Adipose tissue (tissue), 3 donors: Measurements from ENCODE around the gene TRIM27. TPM values are rescaled to one million over a fixed set of nuclear protein-coding genes. Genes with fewer than 3 reads are reported as not detected.
"Not testable (repeated sequence)": the region's sequence is repeated elsewhere in the genome, so short reads cannot be mapped to it uniquely, and the experiment has no call there.

Experiments
- H3K27ac ChIP-seq: one replicate; pipeline ENCODE4 v1.5.1; 2013; ENCODE audit warnings: low read depth, low read length
- WGBS, 3 donors: extraction: QIAGEN DNeasy Blood & Tissue Kit; methylation state at CpG; one replicate each; pipeline ENCODE4 v1.1.7; 2013; 5-methylcytosine and 5-hydroxymethylcytosine counted together
- polyA plus RNA-seq, 3 donors: library from polyadenylated mRNA; stranded (reverse); fragments of 200-250 nt; gene quantifications; one replicate each; pipeline ENCODE4 v1.2.3, GENCODE V29; 2013
- donor health status: healthy with polysubstance abuse.
- donor health status: Bipolar disorder and iron deficiency.
- donor health status: healthy.

Gene TRIM27
- polyA plus RNA-seq, 3 donors, result 25.9 to 33.3 (median 26.2) TPM

GRCh38 chr6:28872157-28872817, 51.5 kb downstream of the TRIM27 start:
- WGBS, 3 donors, result 81 to 91% (median 89%) methylated on average over 22 to 24 of the region's 28 CpGs
- H3K27ac ChIP-seq, result not testable (repeated sequence)

- 89 to 97% (median 94%) methylated on average over 13 of the region's 13 CpGs for WGBS, 3 donors
- no peak overlapping the region for H3K27ac ChIP-seq
Observed at GRCh38 chr6:28871335-28872156, 52.2 kb downstream of the TRIM27 start.

- H3K27ac ChIP-seq, result no peak overlapping the region
- 65 to 83% (median 75%) methylated on average over 2 of the region's 2 CpGs for WGBS, 3 donors
Observed at GRCh38 chr6:28868873-28869272, 54.9 kb downstream of the TRIM27 start.

- 20 to 27% (median 22%) methylated on average over 5 of the region's 5 CpGs for WGBS, 3 donors
- H3K27ac ChIP-seq, result no peak overlapping the region
Observed at GRCh38 chr6:28867086-28867409, 56.7 kb downstream of the TRIM27 start.

GRCh38 chr6:28866205-28867085, 57.3 kb downstream of the TRIM27 start:
- WGBS, 3 donors, result 1 to 2% (median 1%) methylated on average over 51 to 60 of the region's 60 CpGs

GRCh38 chr6:28865401-28866204, 58.2 kb downstream of the TRIM27 start:
- no peak overlapping the region for H3K27ac ChIP-seq
- WGBS, 3 donors, result 81 to 87% (median 83%) methylated on average over 25 of the region's 25 CpGs

More at GRCh38 chr6:28866205-28867085, 57.3 kb downstream of the TRIM27 start:
- H3K27ac ChIP-seq, result not testable (repeated sequence)

GRCh38 chr6:28864326-28864923, 59.4 kb downstream of the TRIM27 start:
- H3K27ac ChIP-seq, result no peak overlapping the region
- WGBS, 3 donors, result 32 to 39% (median 38%) methylated on average over 25 of the region's 25 CpGs

GRCh38 chr6:28863604-28864325, 60.0 kb downstream of the TRIM27 start:
- no peak overlapping the region for H3K27ac ChIP-seq
- WGBS, 3 donors, result 0 to 1% (median 1%) methylated on average over 47 of the region's 47 CpGs

- WGBS, 3 donors, result 70 to 80% (median 79%) methylated on average over 10 of the region's 10 CpGs
- no peak overlapping the region for H3K27ac ChIP-seq
Observed at GRCh38 chr6:28862077-28862476, 61.7 kb downstream of the TRIM27 start.

- WGBS, 3 donors, result 90 to 92% (median 92%) methylated on average over 22 of the region's 22 CpGs
- H3K27ac ChIP-seq, result no peak overlapping the region
Observed at GRCh38 chr6:28861339-28861738, 62.4 kb downstream of the TRIM27 start.

GRCh38 chr6:28860581-28860980, 63.2 kb downstream of the TRIM27 start:
- H3K27ac ChIP-seq, result no peak overlapping the region
- WGBS, 3 donors, result 40 to 58% (median 40%) methylated on average over 6 of the region's 6 CpGs

GRCh38 chr6:28858963-28859362, 64.8 kb downstream of the TRIM27 start:
- WGBS, 3 donors, result 73 to 86% (median 86%) methylated on average over 3 of the region's 3 CpGs
- H3K27ac ChIP-seq, result no peak overlapping the region

GRCh38 chr6:28856620-28857005, 67.2 kb downstream of the TRIM27 start:
- no peak overlapping the region for H3K27ac ChIP-seq
- 41 to 44% (median 43%) methylated on average over 1 of the region's 1 CpG for WGBS, 3 donors

GRCh38 chr6:28854405-28854804, 69.4 kb downstream of the TRIM27 start:
- WGBS, 3 donors, result 69 to 89% (median 86%) methylated on average over 2 of the region's 2 CpGs
- H3K27ac ChIP-seq, result not testable (repeated sequence)
